Thoracic aorta (tissue), 2 donors: ENCODE measurements around the gene DUSP1. TPM values are rescaled to one million over a fixed set of nuclear protein-coding genes. Genes with fewer than 3 reads are reported as not detected.
A peak's percentile ranks its signal among the peaks of the same experiment; 100 is the strongest.

Experiments used
- ATAC-seq: fragments of 150-250 bp; one replicate; pipeline ENCODE4 v1.8.0; 2017; ENCODE audit warnings: low read depth; ENCODE audit not compliant: insufficient number of reproducible peaks, low FRiP score
- DNase-seq: peaks from one replicate; pipeline ENCODE4 v3.0.0-alpha.2; 2020; ENCODE audit warnings: low spot score
- H3K27ac ChIP-seq, 2 donors: fragments of 200-600 bp; sonication (generic); 1 replicate in 1 of 2; 2 replicates in 1 of 2; pipeline ENCODE4 v1.5.1; 2016; ENCODE audit warnings: mild to moderate bottlenecking in 2 of 2, moderate library complexity in 2 of 2
- H3K27me3 ChIP-seq: fragments of 200-600 bp; sonication (generic); replicated peaks from 2 replicates; pipeline ENCODE4 v1.6.0; 2016; ENCODE audit warnings: mild to moderate bottlenecking; ENCODE audit not compliant: insufficient read depth
- H3K36me3 ChIP-seq: fragments of 200-600 bp; sonication (generic); one replicate; pipeline ENCODE4 v1.5.1; 2016
- H3K4me1 ChIP-seq, 2 donors: fragments of 200-600 bp; sonication (generic); 1 replicate in 1 of 2; 2 replicates in 1 of 2; pipeline versions ENCODE4 v1.5.1 to v1.6.0; 2016; ENCODE audit warnings: low read depth in 2 of 2, mild to moderate bottlenecking in 1 of 2; ENCODE audit not compliant: control insufficient read depth in 1 of 2
- H3K4me3 ChIP-seq: fragments of 200-600 bp; sonication (generic); 2 replicates; pipeline ENCODE4 v1.5.1; 2016; ENCODE audit warnings: mild to moderate bottlenecking
- H3K9me3 ChIP-seq: fragments of 200-600 bp; sonication (generic); 2 replicates; pipeline ENCODE4 v1.5.1; 2016
- total RNA-seq, 2 donors: library from RNA; depleted of rRNA; stranded (reverse); fragments of >200 nt; gene quantifications; one replicate each; pipeline versions ENCODE4 v1.1.0 to v1.2.3, GENCODE V29; 2016
- TF ChIP-seq, protein P1 (sequence below): fragments of 200-600 bp; sonication (generic); IDR thresholded peaks from one replicate; pipeline ENCODE4 v1.5.1; 2019; ENCODE audit warnings: antibody characterized with exemption

The DUSP1 gene
- total RNA-seq, 2 donors from 2014 or later, result 813 to 3,699 TPM

- Histone ChIP-seq H3K27me3 (no peaks in the 10 kb centered on the region), H3K36me3 (no peaks in the 10 kb centered on the region), H3K9me3 (no peaks in the 10 kb centered on the region), H3K4me1 (peaks cover 22 to 53% of the 10 kb centered on the region in 2 donors), H3K4me3 (peak overlapping the region; percentile 36), H3K27ac (peak overlapping the region; percentile 92 to 97)
- DNase-seq, result peak; percentile 82
- TF ChIP-seq, protein P1, sequence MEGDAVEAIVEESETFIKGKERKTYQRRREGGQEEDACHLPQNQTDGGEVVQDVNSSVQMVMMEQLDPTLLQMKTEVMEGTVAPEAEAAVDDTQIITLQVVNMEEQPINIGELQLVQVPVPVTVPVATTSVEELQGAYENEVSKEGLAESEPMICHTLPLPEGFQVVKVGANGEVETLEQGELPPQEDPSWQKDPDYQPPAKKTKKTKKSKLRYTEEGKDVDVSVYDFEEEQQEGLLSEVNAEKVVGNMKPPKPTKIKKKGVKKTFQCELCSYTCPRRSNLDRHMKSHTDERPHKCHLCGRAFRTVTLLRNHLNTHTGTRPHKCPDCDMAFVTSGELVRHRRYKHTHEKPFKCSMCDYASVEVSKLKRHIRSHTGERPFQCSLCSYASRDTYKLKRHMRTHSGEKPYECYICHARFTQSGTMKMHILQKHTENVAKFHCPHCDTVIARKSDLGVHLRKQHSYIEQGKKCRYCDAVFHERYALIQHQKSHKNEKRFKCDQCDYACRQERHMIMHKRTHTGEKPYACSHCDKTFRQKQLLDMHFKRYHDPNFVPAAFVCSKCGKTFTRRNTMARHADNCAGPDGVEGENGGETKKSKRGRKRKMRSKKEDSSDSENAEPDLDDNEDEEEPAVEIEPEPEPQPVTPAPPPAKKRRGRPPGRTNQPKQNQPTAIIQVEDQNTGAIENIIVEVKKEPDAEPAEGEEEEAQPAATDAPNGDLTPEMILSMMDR, result no peak
- ATAC-seq, result peak; percentile 97
These were observed 30.4 kb downstream of the DUSP1 start for GRCh38 chr5:172740428-172741205.

DNA sequence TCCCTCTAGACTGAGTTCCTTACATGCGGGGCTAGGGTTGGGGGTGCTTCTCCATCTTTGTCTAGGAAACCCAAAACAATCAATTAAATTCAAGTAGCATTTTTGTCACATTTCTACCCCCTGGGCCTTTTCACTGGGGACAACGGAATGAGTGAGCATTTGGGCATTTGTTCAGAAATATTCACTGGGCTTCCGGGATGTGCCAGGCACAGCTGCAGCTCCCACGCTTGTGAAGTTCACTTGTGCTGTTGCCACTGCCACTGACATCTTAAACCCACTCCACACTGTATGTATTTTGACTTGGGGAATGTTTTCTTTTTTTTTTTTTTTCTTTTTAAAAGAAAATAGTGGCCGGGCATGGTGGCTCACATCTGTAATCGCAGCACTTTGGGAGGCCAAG, 31.6 kb downstream of the DUSP1 start:
- no peak for DNase-seq
- Histone ChIP-seq H3K9me3 (no peaks in the 10 kb centered on the region), H3K27me3 (no peaks in the 10 kb centered on the region), H3K4me1 (peaks cover 25 to 61% of the 10 kb centered on the region in 2 donors), H3K4me3 (no peak overlapping the region), H3K36me3 (no peaks in the 10 kb centered on the region), H3K27ac (peak overlapping the region; percentile 92 to 97)
- no peak for ATAC-seq
- TF ChIP-seq, protein P1, result no peak

DNA sequence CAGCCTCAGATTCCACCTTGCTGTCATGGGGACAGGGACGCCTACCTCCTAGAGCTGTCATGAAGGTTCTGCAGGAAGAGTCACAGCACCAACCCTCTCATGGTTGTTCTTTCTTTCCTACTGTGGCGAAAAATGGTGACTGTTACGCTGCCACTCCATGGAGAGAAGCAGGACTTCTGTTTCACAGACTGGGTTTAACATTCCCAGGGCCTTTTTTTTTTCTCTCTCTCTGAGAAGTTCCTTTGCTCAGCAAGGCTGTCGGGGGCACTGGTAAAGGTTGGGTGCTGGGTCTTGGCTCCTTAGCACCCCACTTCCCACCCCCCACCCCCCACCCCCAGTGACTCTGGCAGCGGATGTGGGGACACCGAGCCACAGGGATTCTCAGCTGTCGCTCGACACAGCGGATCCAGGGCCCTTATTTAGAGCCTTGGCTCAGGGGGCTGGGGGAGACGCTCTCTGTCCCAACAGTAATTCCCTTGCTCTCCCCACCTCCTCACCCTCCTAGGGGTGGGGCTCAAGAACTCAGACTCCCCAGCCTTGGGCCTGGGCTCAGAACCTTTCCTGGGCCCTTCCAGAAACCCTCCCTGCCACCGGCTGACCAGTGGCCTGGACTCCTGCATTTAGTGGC, 34.4 kb downstream of the DUSP1 start:
- Histone ChIP-seq H3K4me1 (peaks cover 43 to 70% of the 10 kb centered on the region in 2 donors), H3K27ac (peak overlapping the region; percentile 65 to 94), H3K9me3 (no peaks in the 10 kb centered on the region), H3K36me3 (no peaks in the 10 kb centered on the region), H3K4me3 (no peak overlapping the region), H3K27me3 (no peaks in the 10 kb centered on the region)
- no peak for DNase-seq
- no peak for ATAC-seq
- TF ChIP-seq, protein P1, result no peak

DNA sequence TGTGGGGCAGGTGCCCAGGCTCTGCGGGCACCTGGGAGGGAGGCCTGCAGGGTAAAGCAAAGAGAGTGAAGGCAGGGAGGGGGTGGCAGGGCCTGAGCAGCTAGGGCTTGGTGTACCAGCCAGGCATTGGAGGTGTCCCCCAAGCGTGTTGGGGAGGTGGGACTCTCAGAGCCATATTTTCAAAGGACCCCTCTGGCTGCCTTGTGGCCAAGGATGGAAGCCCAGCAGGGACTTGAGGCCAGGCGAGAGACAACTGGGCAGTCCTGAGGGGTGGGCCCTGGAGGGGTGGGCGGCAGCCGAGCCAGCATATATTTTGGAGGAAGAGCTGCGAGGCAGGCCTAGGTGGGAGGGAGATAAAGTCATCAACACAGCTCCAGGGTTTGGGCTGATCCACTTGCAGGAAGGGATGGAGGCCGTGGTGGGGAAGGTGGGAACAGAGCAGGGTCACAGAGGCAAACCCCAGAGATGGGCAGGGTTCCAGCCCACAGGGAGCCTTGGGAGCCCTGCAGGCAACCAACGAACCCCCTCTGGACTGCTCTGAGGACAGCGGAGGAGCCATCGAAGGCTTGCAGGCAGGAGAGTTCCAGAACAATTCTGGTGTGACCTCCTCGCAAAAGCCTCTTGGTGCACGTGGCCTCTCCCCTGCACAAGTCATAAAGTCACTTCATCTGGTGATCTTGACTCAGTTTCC, 35.7 kb downstream of the DUSP1 start:
- Histone ChIP-seq H3K4me3 (no peak overlapping the region), H3K27ac (peak overlapping the region; percentile 94 to 99), H3K4me1 (peaks cover 37 to 67% of the 10 kb centered on the region in 2 donors), H3K36me3 (no peaks in the 10 kb centered on the region), H3K9me3 (no peaks in the 10 kb centered on the region), H3K27me3 (no peaks in the 10 kb centered on the region)
- ATAC-seq (no peak), DNase-seq (no peak)
- TF ChIP-seq, protein P1, result no peak

DNA sequence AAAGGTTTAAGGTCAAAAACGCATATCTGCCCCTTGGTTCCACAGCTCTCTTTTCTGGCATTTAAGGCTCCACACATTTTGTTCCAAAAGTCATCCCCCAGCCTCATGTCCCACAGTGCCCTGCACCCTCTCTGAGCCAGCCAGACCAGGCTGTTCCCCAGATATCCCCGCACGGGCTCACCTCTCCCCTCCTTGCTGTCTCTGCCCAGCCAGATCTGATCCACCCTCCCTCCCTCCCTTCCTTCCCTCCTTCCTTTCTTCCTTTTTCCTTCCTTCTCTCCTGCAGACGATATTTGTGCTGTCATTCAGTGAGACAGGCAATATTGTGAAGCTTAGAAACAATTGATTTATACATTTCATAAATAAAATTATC, 37.0 kb downstream of the DUSP1 start:
- Histone ChIP-seq H3K9me3 (no peaks in the 10 kb centered on the region), H3K4me3 (peak overlapping the region; percentile 40), H3K27ac (peak overlapping the region; percentile 94 to 99), H3K27me3 (no peaks in the 10 kb centered on the region), H3K4me1 (peaks cover 25 to 54% of the 10 kb centered on the region in 2 donors), H3K36me3 (no peaks in the 10 kb centered on the region)
- DNase-seq, result no peak
- TF ChIP-seq, protein P1, result no peak
- no peak for ATAC-seq
